SK-N-MC (cell line): ENCODE results near the gene TRIM9.
A peak's percentile ranks its signal among the peaks of the same experiment; 100 is the strongest.
"Not testable (repeated sequence)": the region's sequence is repeated elsewhere in the genome, so short reads cannot be mapped to it uniquely, and the experiment has no call there.

ENCODE experiments used
- DNase-seq: peaks from one replicate; pipeline ENCODE4 v3.0.0-alpha.2; 2011; ENCODE audit warnings: low read depth, low spot score
- H3K27ac ChIP-seq: fragments of 200-600 bp; sonication (generic); 2 replicates; pipeline ENCODE4 v1.5.1; 2016; ENCODE audit warnings: mixed run types
- H3K36me3 ChIP-seq: fragments of 200-600 bp; sonication (generic); 2 replicates; pipeline ENCODE4 v1.6.1; 2017; ENCODE audit warnings: antibody characterized with exemption, low read length, mixed read lengths; ENCODE audit not compliant: insufficient read depth
- H3K4me3 ChIP-seq: fragments of 200-600 bp; sonication (generic); 2 replicates; pipeline ENCODE4 v1.5.1; 2016
- H3K9ac ChIP-seq: fragments of 200-600 bp; sonication (generic); 2 replicates; pipeline ENCODE4 v1.8.0; 2017; ENCODE audit warnings: mixed run types, mixed read lengths; ENCODE audit not compliant: insufficient read length
- H3K9me3 ChIP-seq: fragments of 200-600 bp; sonication (generic); 2 replicates; pipeline ENCODE4 v1.6.1; 2017; ENCODE audit warnings: low read depth, mild to moderate bottlenecking, antibody characterized with exemption, low read length, moderate library complexity, mixed read lengths
- EZH2 ChIP-seq: fragments of 200-600 bp; sonication (generic); IDR thresholded peaks from one replicate; pipeline ENCODE4 v1.6.1; 2017; ENCODE audit warnings: antibody characterized with exemption
- FOXP2 ChIP-seq: optimal IDR thresholded peaks from 2 replicates; pipeline ENCODE3; 2011; ENCODE audit warnings: mild to moderate bottlenecking, moderate library complexity; ENCODE audit not compliant: insufficient read depth; ENCODE audit errors: extremely low read length, control extremely low read depth
- POLR2AphosphoS5 ChIP-seq: IDR thresholded peaks from 2 replicates; pipeline ENCODE4 v1.6.1; 2012; ENCODE audit warnings: mild to moderate bottlenecking, low read depth, low read length, borderline replicate concordance

The TRIM9 gene

GRCh38 chr14:50947446-50947845, 147.5 kb downstream of the TRIM9 start:
- no peak for DNase-seq
- no peak for TF ChIP-seq EZH2
- no peak for TF ChIP-seq FOXP2
- TF ChIP-seq POLR2AphosphoS5 = no peak
- no peak overlapping the region for H3K9ac ChIP-seq
- H3K4me3 ChIP-seq = no peak overlapping the region
- H3K27ac ChIP-seq = no peak overlapping the region
- H3K9me3 ChIP-seq = no peaks in the 10 kb centered on the region
- H3K36me3 ChIP-seq = no peaks in the 10 kb centered on the region

- Histone ChIP-seq H3K4me3 (no peak overlapping the region), H3K9me3 (no peaks in the 10 kb centered on the region), H3K27ac (no peak overlapping the region), H3K36me3 (no peaks in the 10 kb centered on the region), H3K9ac (no peak overlapping the region)
- no peak for DNase-seq
- TF ChIP-seq FOXP2 (no peak), EZH2 (no peak), POLR2AphosphoS5 (no peak)
These were observed 148.5 kb downstream of the TRIM9 start for GRCh38 chr14:50946234-50946935.

GRCh38 chr14:50944647-50945413, 150.1 kb downstream of the TRIM9 start:
- H3K4me3 ChIP-seq = peak overlapping the region; percentile 90
- no peak overlapping the region for H3K27ac ChIP-seq
- DNase-seq = no peak
- no peaks in the 10 kb centered on the region for H3K36me3 ChIP-seq
- no peaks in the 10 kb centered on the region for H3K9me3 ChIP-seq
- TF ChIP-seq FOXP2 (no peak), EZH2 (no peak), POLR2AphosphoS5 (no peak)
- peak overlapping the region; percentile 72 for H3K9ac ChIP-seq

GRCh38 chr14:50943943-50944646, 150.8 kb downstream of the TRIM9 start, which contains the start of gene PYGL:
Gene PYGL (minus strand): TSS chr14:50944483. CDS start chr14:50944403, 80 bp downstream.
- Histone ChIP-seq H3K4me3 (peak within 1 kb of the TSS; percentile 90), H3K36me3 (no peaks in the 10 kb centered on the region), H3K9ac (peak within 1 kb of the TSS; percentile 72), H3K27ac (no peak within 1 kb of the TSS), H3K9me3 (no peaks in the 10 kb centered on the region)
- no peak; the same call in 1 of the 2 replicates for TF ChIP-seq POLR2AphosphoS5
- no peak for TF ChIP-seq EZH2
- no peak for TF ChIP-seq FOXP2
- DNase-seq = no peak

- H3K9me3 ChIP-seq = no peaks in the 10 kb centered on the region
- no peak for DNase-seq
- peak overlapping the region; percentile 90 for H3K4me3 ChIP-seq
- H3K36me3 ChIP-seq = no peaks in the 10 kb centered on the region
- no peak overlapping the region for H3K9ac ChIP-seq
- TF ChIP-seq POLR2AphosphoS5 (no peak), EZH2 (no peak), FOXP2 (no peak)
- no peak overlapping the region for H3K27ac ChIP-seq
These were observed 151.5 kb downstream of the TRIM9 start for GRCh38 chr14:50943261-50943942.

GRCh38 chr14:50941638-50942037, 153.3 kb downstream of the TRIM9 start:
- not testable (repeated sequence) for H3K36me3 ChIP-seq, H3K9me3 ChIP-seq, H3K4me3 ChIP-seq, H3K27ac ChIP-seq, DNase-seq, H3K9ac ChIP-seq

GRCh38 chr14:50941151-50941550, 153.8 kb downstream of the TRIM9 start:
- H3K9me3 ChIP-seq = no peaks in the 10 kb centered on the region
- no peak overlapping the region for H3K4me3 ChIP-seq
- DNase-seq = no peak
- no peak overlapping the region for H3K9ac ChIP-seq
- H3K36me3 ChIP-seq = no peaks in the 10 kb centered on the region
- no peak overlapping the region for H3K27ac ChIP-seq
- TF ChIP-seq POLR2AphosphoS5 (no peak), FOXP2 (no peak), EZH2 (no peak)

GRCh38 chr14:50937800-50938199, 157.1 kb downstream of the TRIM9 start:
- TF ChIP-seq POLR2AphosphoS5 (no peak), FOXP2 (no peak), EZH2 (no peak)
- H3K4me3 ChIP-seq = no peak overlapping the region
- H3K36me3 ChIP-seq = no peaks in the 10 kb centered on the region
- H3K9ac ChIP-seq = no peak overlapping the region
- H3K27ac ChIP-seq = no peak overlapping the region
- DNase-seq = no peak
- H3K9me3 ChIP-seq = no peaks in the 10 kb centered on the region
